ENCODE results near the gene ADO. TPM values are rescaled to one million over a fixed set of nuclear protein-coding genes. Genes with fewer than 3 reads are reported as not detected.
"Not testable (repeated sequence)": the region's sequence is repeated elsewhere in the genome, so short reads cannot be mapped to it uniquely, and the experiment has no call there.

Gene ADO
- total and polyA plus RNA-seq, 5 donors, result 12.7 to 30.9 (median 24.6) TPM

GRCh38 chr10:62766386-62766785, 38.1 kb upstream of the ADO start:
- ATAC-seq (no peak), DNase-seq (no peak)
- intact Hi-C loops (cut with DNase I), result no loop called here
- 67% methylated on average over 3 of the region's 3 CpGs for WGBS
- Histone ChIP-seq H3K4me3 (ENCODE audit: low read length) (no peak overlapping the region), H3K27ac (ENCODE audit: low read length) (no peak overlapping the region), H3K27me3 (ENCODE audit: control insufficient read depth, insufficient read depth) (no peaks in the 10 kb centered on the region), H3K9me3 (ENCODE audit: control insufficient read depth, low read length) (no peaks in the 10 kb centered on the region), H3K4me1 (ENCODE audit: control insufficient read depth, insufficient read depth, low read length) (peaks cover 11% of the 10 kb centered on the region)

GRCh38 chr10:62769574-62770242, 34.8 kb upstream of the ADO start:
- H3K9me3 ChIP-seq (ENCODE audit: control insufficient read depth, low read length), result no peaks in the 10 kb centered on the region
- H3K27me3 ChIP-seq (ENCODE audit: control insufficient read depth, insufficient read depth), result no peaks in the 10 kb centered on the region
- H3K4me3 ChIP-seq (ENCODE audit: low read length), result no peak overlapping the region
- intact Hi-C loops (cut with DNase I), result no loop called here
- DNase-seq (peak in 2 of 3 donors; percentile 45 to 46), ATAC-seq (peak; percentile 44 to 63)
- no peak overlapping the region for H3K27ac ChIP-seq (ENCODE audit: low read length)
- 87% methylated on average over 1 of the region's 1 CpG for WGBS
- peaks cover 9% of the 10 kb centered on the region for H3K4me1 ChIP-seq (ENCODE audit: control insufficient read depth, insufficient read depth, low read length)

GRCh38 chr10:62772186-62772974, 32.1 kb upstream of the ADO start:
- peak; percentile 48 to 54 for ATAC-seq
- H3K4me1 ChIP-seq (ENCODE audit: control insufficient read depth, insufficient read depth, low read length), result peaks cover 9% of the 10 kb centered on the region
- intact Hi-C loops (cut with DNase I), result no loop called here
- H3K9me3 ChIP-seq (ENCODE audit: control insufficient read depth, low read length), result no peaks in the 10 kb centered on the region
- no peak overlapping the region for H3K4me3 ChIP-seq (ENCODE audit: low read length)
- no peak for DNase-seq
- WGBS, result 46% methylated on average over 7 of the region's 7 CpGs
- no peaks in the 10 kb centered on the region for H3K27me3 ChIP-seq (ENCODE audit: control insufficient read depth, insufficient read depth)
- H3K27ac ChIP-seq (ENCODE audit: low read length), result no peak overlapping the region

GRCh38 chr10:62778125-62778524, 26.4 kb upstream of the ADO start:
- Histone ChIP-seq H3K27me3 (ENCODE audit: control insufficient read depth, insufficient read depth) (no peaks in the 10 kb centered on the region), H3K9me3 (ENCODE audit: control insufficient read depth, low read length) (no peaks in the 10 kb centered on the region), H3K27ac (ENCODE audit: low read length) (no peak overlapping the region), H3K4me3 (ENCODE audit: low read length) (no peak overlapping the region), H3K4me1 (ENCODE audit: control insufficient read depth, insufficient read depth, low read length) (no peaks in the 10 kb centered on the region)
- DNase-seq (no peak), ATAC-seq (no peak)
- 97% methylated on average over 2 of the region's 2 CpGs for WGBS
- intact Hi-C loops (cut with DNase I), result no loop called here

GRCh38 chr10:62779487-62780248, 24.9 kb upstream of the ADO start:
- ATAC-seq (no peak), DNase-seq (peak in 1 of 3 donors; percentile 38)
- WGBS, result 82% methylated on average over 5 of the region's 5 CpGs
- H3K4me1 ChIP-seq (ENCODE audit: control insufficient read depth, insufficient read depth, low read length), result no peaks in the 10 kb centered on the region
- H3K27me3 ChIP-seq (ENCODE audit: control insufficient read depth, insufficient read depth), result no peaks in the 10 kb centered on the region
- intact Hi-C loops (cut with DNase I), result no loop called here
- H3K27ac ChIP-seq (ENCODE audit: low read length), result no peak overlapping the region
- no peak overlapping the region for H3K4me3 ChIP-seq (ENCODE audit: low read length)
- H3K9me3 ChIP-seq (ENCODE audit: control insufficient read depth, low read length), result no peaks in the 10 kb centered on the region

- H3K4me3 ChIP-seq (ENCODE audit: low read length); DNase-seq; ATAC-seq; H3K27ac ChIP-seq (ENCODE audit: low read length); H3K4me1 ChIP-seq (ENCODE audit: control insufficient read depth, insufficient read depth, low read length); H3K27me3 ChIP-seq (ENCODE audit: control insufficient read depth, insufficient read depth); H3K9me3 ChIP-seq (ENCODE audit: control insufficient read depth, low read length); intact Hi-C loops (cut with DNase I): not testable (repeated sequence)
- WGBS, result 93% methylated on average over 3 of the region's 3 CpGs
Measured at GRCh38 chr10:62784537-62784936, 20.0 kb upstream of the ADO start.

GRCh38 chr10:62788285-62788684, 16.2 kb upstream of the ADO start:
- ATAC-seq; H3K4me3 ChIP-seq (ENCODE audit: low read length); H3K27ac ChIP-seq (ENCODE audit: low read length); DNase-seq; H3K27me3 ChIP-seq (ENCODE audit: control insufficient read depth, insufficient read depth); intact Hi-C loops (cut with DNase I); H3K4me1 ChIP-seq (ENCODE audit: control insufficient read depth, insufficient read depth, low read length); H3K9me3 ChIP-seq (ENCODE audit: control insufficient read depth, low read length): not testable (repeated sequence)
- WGBS, result 78% methylated on average over 2 of the region's 2 CpGs

GRCh38 chr10:62788861-62789467, 15.6 kb upstream of the ADO start:
- WGBS, result 54% methylated on average over 9 of the region's 9 CpGs
- Histone ChIP-seq H3K27me3 (ENCODE audit: control insufficient read depth, insufficient read depth) (no peaks in the 10 kb centered on the region), H3K4me3 (ENCODE audit: low read length) (no peak overlapping the region), H3K4me1 (ENCODE audit: control insufficient read depth, insufficient read depth, low read length) (no peaks in the 10 kb centered on the region), H3K9me3 (ENCODE audit: control insufficient read depth, low read length) (no peaks in the 10 kb centered on the region), H3K27ac (ENCODE audit: low read length) (no peak overlapping the region)
- intact Hi-C loops (cut with DNase I), result no loop called here
- peak in 1 of 2 donors; percentile 40 for ATAC-seq
- peak in 1 of 3 donors; percentile 14 for DNase-seq

- ATAC-seq (no peak), DNase-seq (peak in 1 of 3 donors; percentile 18)
- no peaks in the 10 kb centered on the region for H3K9me3 ChIP-seq (ENCODE audit: control insufficient read depth, low read length)
- no peak overlapping the region for H3K27ac ChIP-seq (ENCODE audit: low read length)
- H3K4me3 ChIP-seq (ENCODE audit: low read length), result no peak overlapping the region
- no peaks in the 10 kb centered on the region for H3K4me1 ChIP-seq (ENCODE audit: control insufficient read depth, insufficient read depth, low read length)
- no peaks in the 10 kb centered on the region for H3K27me3 ChIP-seq (ENCODE audit: control insufficient read depth, insufficient read depth)
- 91% methylated on average over 14 of the region's 14 CpGs for WGBS
- intact Hi-C loops (cut with DNase I), result no loop called here
Measured at GRCh38 chr10:62790019-62790555, 14.4 kb upstream of the ADO start.

GRCh38 chr10:62790571-62790970, 13.9 kb upstream of the ADO start:
- Histone ChIP-seq H3K27me3 (ENCODE audit: control insufficient read depth, insufficient read depth) (no peaks in the 10 kb centered on the region), H3K9me3 (ENCODE audit: control insufficient read depth, low read length) (no peaks in the 10 kb centered on the region), H3K4me1 (ENCODE audit: control insufficient read depth, insufficient read depth, low read length) (no peaks in the 10 kb centered on the region), H3K27ac (ENCODE audit: low read length) (no peak overlapping the region), H3K4me3 (ENCODE audit: low read length) (no peak overlapping the region)
- no peak for DNase-seq
- ATAC-seq, result no peak
- intact Hi-C loops (cut with DNase I), result no loop called here
- 87% methylated on average over 2 of the region's 2 CpGs for WGBS
